Aorta (tissue), 5 donors: Measurements from ENCODE around the gene KLHL40. TPM values are rescaled to one million over a fixed set of nuclear protein-coding genes. Genes with fewer than 3 reads are reported as not detected.
A peak's percentile ranks its signal among the peaks of the same experiment; 100 is the strongest.

Experiments used
- ATAC-seq: fragments of 200-7000 bp; cut with Tn5 transposase; one replicate; pipeline ENCODE4 v1.9.1; 2022; ENCODE audit warnings: moderate library complexity; ENCODE audit not compliant: low FRiP score
- DNase-seq, 2 donors: peaks; one replicate each; pipeline ENCODE4 v3.0.0-alpha.2; 2020
- H3K27ac ChIP-seq, 2 donors: one replicate each; pipeline ENCODE4 v1.5.1; 2013; ENCODE audit warnings: low read length in 2 of 2, mild to moderate bottlenecking in 2 of 2, moderate library complexity in 2 of 2, control low read depth in 1 of 2, inconsistent platforms in 1 of 2, low read depth in 1 of 2
- H3K27me3 ChIP-seq, 2 donors: one replicate each; pipeline ENCODE4 v1.6.1; 2013; ENCODE audit warnings: control low read depth in 1 of 2, low read length in 1 of 2, mild to moderate bottlenecking in 1 of 2, moderate library complexity in 1 of 2; ENCODE audit not compliant: insufficient read depth in 2 of 2, control insufficient read depth in 1 of 2
- H3K36me3 ChIP-seq, 2 donors: one replicate each; pipeline ENCODE4 v1.6.1; 2013; ENCODE audit warnings: control low read depth in 1 of 2, low read length in 1 of 2, mild to moderate bottlenecking in 1 of 2; ENCODE audit not compliant: insufficient read depth in 2 of 2, control insufficient read depth in 1 of 2
- H3K4me1 ChIP-seq, 2 donors: one replicate each; pipeline ENCODE4 v1.6.1; 2013; ENCODE audit warnings: low read length in 2 of 2, control low read depth in 1 of 2, mild to moderate bottlenecking in 1 of 2, moderate library complexity in 1 of 2; ENCODE audit not compliant: insufficient read depth in 2 of 2, control insufficient read depth in 1 of 2
- H3K4me3 ChIP-seq, 2 donors: one replicate each; pipeline ENCODE4 v1.5.1; 2013; ENCODE audit warnings: low read length in 2 of 2, control low read depth in 1 of 2, mild to moderate bottlenecking in 1 of 2
- H3K9me3 ChIP-seq: one replicate; pipeline ENCODE4 v1.6.1; 2013; ENCODE audit warnings: mild to moderate bottlenecking, low read length; ENCODE audit not compliant: control insufficient read depth
- WGBS, 2 donors: extraction: QIAGEN DNeasy Blood & Tissue Kit; methylation state at CpG; one replicate each; pipeline ENCODE4 v1.1.7; 2013; 5-methylcytosine and 5-hydroxymethylcytosine counted together
- intact Hi-C, 2 donors: fragments of 100-400 bp; cut with DNase I; formaldehyde crosslinking; loops; one replicate each; pipeline versions ENCODE4 v1.14.2 to v1.15.0; 2022
- polyA plus RNA-seq, 2 donors: library from polyadenylated mRNA; stranded (reverse); fragments of 200-250 nt; gene quantifications; one replicate each; pipeline ENCODE4 v1.2.3, GENCODE V29; 2013
- total RNA-seq, 2 donors: library from RNA; stranded (reverse); fragmentation: NEBNext Ultra II Directional; extraction: Animal tissue kit (Norgen Biotek cat#: 25700); gene quantifications; one replicate each; pipeline ENCODE4 v1.2.1, GENCODE V29; 2021
- donor health status: healthy with polysubstance abuse.
- donor health status: Bipolar disorder and iron deficiency.
- donor health status: DM: no; HTN: no; CAD: no.
- donor health status: DM: no; HTN: no; CAD: no.
- donor health status: DM: yes; HTN: yes; CAD: no.

KLHL40 gene
- total and polyA plus RNA-seq, 4 donors: 0.26 TPM; not detected in 3

DNA sequence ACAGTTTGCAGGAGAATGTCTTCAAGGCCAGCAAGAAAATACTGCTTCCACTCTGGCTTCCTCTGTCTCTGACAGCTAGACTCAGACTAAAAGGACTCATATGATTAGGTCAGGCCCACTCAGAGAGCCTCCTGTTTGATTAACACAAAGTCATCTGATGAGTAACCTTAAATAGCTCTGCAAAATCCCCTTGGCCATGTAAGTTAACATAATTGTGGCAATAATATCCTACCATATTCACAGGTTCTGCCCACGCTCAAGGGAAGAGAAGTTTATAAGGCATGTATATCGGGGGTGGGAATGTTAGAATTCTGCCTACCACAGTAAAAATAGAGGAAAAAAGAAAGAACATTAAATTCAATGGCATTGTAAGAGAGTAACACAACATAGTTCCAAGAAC lies 37.9 kb downstream of the KLHL40 start:
- Histone ChIP-seq H3K27me3 (no peaks in the 10 kb centered on the region), H3K9me3 (no peaks in the 10 kb centered on the region), H3K27ac (no peak overlapping the region), H3K36me3 (no peaks in the 10 kb centered on the region), H3K4me3 (no peak overlapping the region), H3K4me1 (no peaks in the 10 kb centered on the region)
- WGBS, 2 donors: 93 to 97% methylated on average over 2 of the region's 2 CpGs
- intact Hi-C loops: no loop called here
- ATAC-seq: no peak
- DNase-seq: no peak

GRCh38 chr3:42725454-42725853 lies 40.1 kb downstream of the KLHL40 start:
- DNase-seq (no peak), ATAC-seq (no peak)
- Histone ChIP-seq H3K36me3 (no peaks in the 10 kb centered on the region), H3K27ac (no peak overlapping the region), H3K4me3 (no peak overlapping the region), H3K27me3 (no peaks in the 10 kb centered on the region), H3K4me1 (no peaks in the 10 kb centered on the region), H3K9me3 (no peaks in the 10 kb centered on the region)
- intact Hi-C loops: no loop called here
- 98 to 100% methylated on average over 2 of the region's 2 CpGs for WGBS, 2 donors

DNA sequence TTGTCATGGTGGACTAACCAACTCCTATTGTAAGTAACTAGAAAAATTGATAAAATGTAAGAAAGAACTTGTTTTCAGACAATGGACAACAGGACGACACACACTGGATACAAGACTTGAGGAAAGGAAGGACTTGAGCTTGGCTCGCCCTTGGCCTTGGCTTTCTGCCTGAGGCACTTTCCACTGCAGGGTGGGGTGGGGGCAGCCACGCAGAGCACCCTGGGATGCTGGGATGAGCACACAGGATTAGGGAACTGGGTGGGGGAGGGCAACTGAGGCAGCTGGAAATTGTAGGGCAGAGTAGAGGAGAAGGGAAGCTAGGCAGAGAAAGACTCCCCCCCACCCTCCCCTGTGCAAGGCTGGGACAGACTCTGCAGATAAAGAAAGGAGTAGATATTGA lies 42.7 kb downstream of the KLHL40 start:
- 48 to 78% methylated on average over 3 of the region's 3 CpGs for WGBS, 2 donors
- no peaks in the 10 kb centered on the region for H3K4me1 ChIP-seq
- DNase-seq: no peak
- H3K36me3 ChIP-seq: no peaks in the 10 kb centered on the region
- no peak overlapping the region for H3K27ac ChIP-seq
- intact Hi-C loops: no loop called here
- no peaks in the 10 kb centered on the region for H3K27me3 ChIP-seq
- ATAC-seq: peak; percentile 20
- no peaks in the 10 kb centered on the region for H3K9me3 ChIP-seq
- H3K4me3 ChIP-seq: no peak overlapping the region

GRCh38 chr3:42728668-42729364 lies 43.5 kb downstream of the KLHL40 start:
- Histone ChIP-seq H3K36me3 (no peaks in the 10 kb centered on the region), H3K27ac (no peak overlapping the region), H3K27me3 (no peaks in the 10 kb centered on the region), H3K9me3 (no peaks in the 10 kb centered on the region), H3K4me3 (no peak overlapping the region), H3K4me1 (no peaks in the 10 kb centered on the region)
- no peak for ATAC-seq
- no peak for DNase-seq
- 96 to 97% methylated on average over 3 of the region's 3 CpGs for WGBS, 2 donors
- intact Hi-C loops: no loop called here

- DNase-seq (no peak), ATAC-seq (no peak)
- no peak overlapping the region for H3K4me3 ChIP-seq
- 48 to 55% methylated on average over 6 of the region's 6 CpGs for WGBS, 2 donors
- H3K27me3 ChIP-seq: no peaks in the 10 kb centered on the region
- no peaks in the 10 kb centered on the region for H3K4me1 ChIP-seq
- no peak overlapping the region for H3K27ac ChIP-seq
- no peaks in the 10 kb centered on the region for H3K9me3 ChIP-seq
- H3K36me3 ChIP-seq: no peaks in the 10 kb centered on the region
- intact Hi-C loops: no loop called here
These were observed 44.2 kb downstream of the KLHL40 start for GRCh38 chr3:42729404-42730145.

GRCh38 chr3:42730294-42730693 lies 45.0 kb downstream of the KLHL40 start:
- H3K9me3 ChIP-seq: no peaks in the 10 kb centered on the region
- 91 to 92% methylated on average over 11 of the region's 11 CpGs for WGBS, 2 donors
- no peak overlapping the region for H3K27ac ChIP-seq
- H3K4me1 ChIP-seq: no peaks in the 10 kb centered on the region
- no peaks in the 10 kb centered on the region for H3K36me3 ChIP-seq
- H3K4me3 ChIP-seq: no peak overlapping the region
- DNase-seq: no peak
- no peak for ATAC-seq
- intact Hi-C loops: no loop called here
- H3K27me3 ChIP-seq: no peaks in the 10 kb centered on the region

GRCh38 chr3:42730706-42731420 lies 45.5 kb downstream of the KLHL40 start:
- ATAC-seq (no peak), DNase-seq (no peak)
- H3K9me3 ChIP-seq: no peaks in the 10 kb centered on the region
- no peaks in the 10 kb centered on the region for H3K36me3 ChIP-seq
- no peaks in the 10 kb centered on the region for H3K27me3 ChIP-seq
- H3K4me1 ChIP-seq: no peaks in the 10 kb centered on the region
- H3K27ac ChIP-seq: no peak overlapping the region
- H3K4me3 ChIP-seq: no peak overlapping the region
- 83 to 92% methylated on average over 3 of the region's 3 CpGs for WGBS, 2 donors
- intact Hi-C loops: no loop called here

GRCh38 chr3:42731476-42732195 lies 46.3 kb downstream of the KLHL40 start:
- H3K9me3 ChIP-seq: no peaks in the 10 kb centered on the region
- H3K4me3 ChIP-seq: no peak overlapping the region
- ATAC-seq (no peak), DNase-seq (no peak)
- H3K27me3 ChIP-seq: no peaks in the 10 kb centered on the region
- intact Hi-C loops: no loop called here
- no peaks in the 10 kb centered on the region for H3K36me3 ChIP-seq
- 95 to 96% methylated on average over 6 of the region's 6 CpGs for WGBS, 2 donors
- no peak overlapping the region for H3K27ac ChIP-seq
- H3K4me1 ChIP-seq: no peaks in the 10 kb centered on the region
